Right ventricle myocardium inferior (tissue), 1 donor: ENCODE results near the gene LGI2. TPM values are rescaled to one million over a fixed set of nuclear protein-coding genes. Genes with fewer than 3 reads are reported as not detected.
"Not testable (repeated sequence)": the region's sequence is repeated elsewhere in the genome, so short reads cannot be mapped to it uniquely, and the experiment has no call there.

Source experiments
- ATAC-seq: fragments of 200-7000 bp; cut with Tn5 transposase; one replicate; pipeline ENCODE4 v1.9.1; 2020; ENCODE audit warnings: mild to moderate bottlenecking, moderate library complexity
- DNase-seq: peaks from one replicate; pipeline ENCODE4 v3.0.0; 2021; ENCODE audit errors: missing footprints
- intact Hi-C: fragments of 100-400 bp; cut with DNase I; formaldehyde crosslinking; loops from one replicate; pipeline ENCODE4 v1.11.0; 2022
- long read RNA-seq: library from polyadenylated mRNA; unstranded; transcript quantifications from one replicate; pipeline ENCODE4 v2.0.0, GENCODE V29; 2021
- total RNA-seq: library from RNA; stranded (reverse); fragmentation: NEBNext Ultra II Directional; extraction: Animal tissue kit (Norgen Biotek cat#: 25700); gene quantifications from one replicate; pipeline ENCODE4 v1.2.1, GENCODE V29; 2021
- donor health status: DM: no; HTN: yes; CAD: no; lungs with severe emphysema.

Gene LGI2, protein sequence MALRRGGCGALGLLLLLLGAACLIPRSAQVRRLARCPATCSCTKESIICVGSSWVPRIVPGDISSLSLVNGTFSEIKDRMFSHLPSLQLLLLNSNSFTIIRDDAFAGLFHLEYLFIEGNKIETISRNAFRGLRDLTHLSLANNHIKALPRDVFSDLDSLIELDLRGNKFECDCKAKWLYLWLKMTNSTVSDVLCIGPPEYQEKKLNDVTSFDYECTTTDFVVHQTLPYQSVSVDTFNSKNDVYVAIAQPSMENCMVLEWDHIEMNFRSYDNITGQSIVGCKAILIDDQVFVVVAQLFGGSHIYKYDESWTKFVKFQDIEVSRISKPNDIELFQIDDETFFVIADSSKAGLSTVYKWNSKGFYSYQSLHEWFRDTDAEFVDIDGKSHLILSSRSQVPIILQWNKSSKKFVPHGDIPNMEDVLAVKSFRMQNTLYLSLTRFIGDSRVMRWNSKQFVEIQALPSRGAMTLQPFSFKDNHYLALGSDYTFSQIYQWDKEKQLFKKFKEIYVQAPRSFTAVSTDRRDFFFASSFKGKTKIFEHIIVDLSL
- total RNA-seq: 3.6 TPM
- long read RNA-seq, full-length matches to known transcripts: 3 of 3 reads
- long read RNA-seq, partial matches to known transcripts: 0 of 3 reads
- long read RNA-seq, other reads (novel, unspliced or antisense): 0 of 3 reads

DNA sequence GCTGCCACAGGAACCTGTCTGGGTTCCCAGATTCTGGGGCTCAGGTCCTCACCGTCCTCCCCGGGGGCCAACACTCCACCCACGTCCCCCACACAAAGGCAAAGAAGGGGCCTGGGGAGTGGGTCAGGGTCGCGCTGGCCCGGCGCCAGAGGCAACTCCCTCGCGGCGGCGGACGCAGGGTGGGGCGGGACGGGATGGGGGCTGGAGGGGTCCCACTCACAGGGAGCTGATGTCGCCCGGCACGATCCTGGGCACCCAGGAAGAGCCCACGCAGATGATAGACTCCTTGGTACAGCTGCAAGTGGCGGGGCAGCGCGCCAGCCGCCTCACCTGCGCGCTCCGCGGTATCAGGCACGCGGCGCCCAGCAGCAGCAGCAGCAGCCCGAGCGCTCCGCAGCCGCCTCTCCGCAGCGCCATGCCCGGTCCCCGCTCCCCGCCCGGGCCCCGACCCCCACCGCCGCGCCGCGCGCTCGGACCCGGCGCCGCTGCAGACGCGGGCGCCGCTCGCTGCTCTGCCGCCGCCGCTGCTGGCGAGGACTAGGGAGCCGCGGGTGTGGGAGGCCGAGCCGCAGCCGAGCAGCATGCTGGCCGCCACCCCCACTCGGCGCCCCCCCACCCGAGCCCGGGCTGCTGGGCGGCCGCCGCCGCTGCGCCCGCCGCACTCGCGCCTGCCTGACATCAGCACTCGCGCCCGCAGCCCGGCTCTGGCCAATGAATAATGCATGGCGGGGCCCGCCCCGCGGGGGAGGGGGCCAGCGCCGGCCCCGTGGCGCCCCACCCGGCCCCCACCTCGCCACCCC is at the start of gene LGI2:
TSS of gene LGI2 (minus strand) at position 670 of the 800 bp plus-strand sequence. CDS start at position 417, 253 bp downstream.
- intact Hi-C loops: loop anchor here (5.0 kb wide), 2 partner anchors 72 to 112 kb away; no protein-coding TSS in a partner anchor
- DNase-seq (peak; percentile 73), ATAC-seq (peak; percentile 58)

DNA sequence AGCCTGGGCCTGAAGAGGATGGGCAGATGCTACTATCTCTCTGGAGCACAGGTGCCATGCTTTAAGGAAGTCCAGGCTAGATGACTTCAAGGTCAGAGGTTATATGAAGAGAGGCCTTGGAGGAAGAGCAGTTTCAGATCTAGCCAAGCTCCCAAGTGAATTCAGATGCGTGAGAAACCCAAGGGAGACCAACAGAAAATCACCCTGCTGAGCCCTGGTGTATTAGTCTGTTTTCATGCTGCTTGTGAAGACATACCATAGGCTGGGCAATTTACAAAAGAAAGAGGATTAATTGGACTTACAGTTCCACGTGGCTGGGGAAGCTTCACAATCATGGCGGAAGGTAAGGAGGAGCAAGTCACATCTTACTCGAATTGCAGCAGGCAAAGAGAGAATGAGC is 47.8 kb upstream of the LGI2 start:
- DNase-seq: no peak
- no peak for ATAC-seq
- intact Hi-C loops: no loop called here

DNA sequence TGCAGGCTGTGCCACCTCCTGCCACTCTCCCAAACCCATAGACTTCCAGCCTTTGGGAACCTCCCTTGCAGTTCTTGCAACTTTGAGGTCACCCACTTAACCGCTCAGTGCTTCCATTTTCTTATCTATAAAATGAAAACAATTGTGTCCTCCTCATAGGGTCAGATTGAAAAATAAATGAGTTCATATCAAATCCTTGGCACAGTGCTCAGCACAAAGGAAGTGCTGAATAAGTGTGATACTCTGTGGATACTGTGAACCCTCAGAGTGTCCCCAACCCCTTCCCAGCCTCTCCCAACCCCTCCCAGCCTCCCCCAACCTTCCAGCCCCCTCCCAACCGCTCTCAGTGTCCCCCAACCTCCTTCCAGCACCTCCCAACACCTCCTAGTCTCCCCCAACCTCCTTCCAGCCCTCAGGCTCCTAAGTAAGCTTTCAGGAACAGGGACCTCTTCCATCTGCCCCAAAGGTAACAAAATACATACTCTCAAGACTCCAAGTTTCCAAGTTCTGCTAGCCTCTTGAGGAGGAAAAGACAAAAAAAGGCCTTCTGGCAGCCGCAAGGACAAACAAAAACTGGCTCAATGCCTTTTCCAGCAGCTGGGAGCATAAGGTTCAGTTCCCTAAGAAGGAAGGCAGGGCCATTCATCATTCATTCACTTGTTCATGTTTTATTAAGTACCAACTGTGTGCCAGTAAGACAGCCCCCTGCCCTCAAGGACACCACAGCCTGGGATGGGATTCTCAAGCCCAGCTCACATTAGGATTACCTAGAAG is 46.1 kb upstream of the LGI2 start:
- intact Hi-C loops: no loop called here
- ATAC-seq (peak; percentile 23), DNase-seq (no peak)

DNA sequence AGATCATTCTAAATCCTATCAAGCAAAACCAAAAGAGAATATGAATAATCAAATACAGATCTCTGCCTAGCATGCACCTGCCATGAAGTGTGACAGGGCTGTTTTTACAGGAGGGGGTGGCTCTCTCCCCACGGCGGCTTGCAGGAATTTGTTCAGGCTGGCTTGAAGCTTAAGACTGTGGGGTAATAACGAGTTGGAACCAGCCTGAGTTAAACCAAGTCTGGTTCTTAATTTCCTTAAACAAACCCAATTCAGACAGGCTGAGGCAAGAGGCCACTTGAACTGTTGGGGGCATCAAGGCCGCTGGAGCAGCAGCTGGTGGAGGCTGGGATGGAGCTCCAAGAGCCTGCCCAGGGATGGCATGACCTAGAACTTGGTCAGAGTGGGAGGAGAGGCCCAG is 45.1 kb upstream of the LGI2 start:
- intact Hi-C loops: no loop called here
- ATAC-seq: no peak
- DNase-seq: no peak

DNA sequence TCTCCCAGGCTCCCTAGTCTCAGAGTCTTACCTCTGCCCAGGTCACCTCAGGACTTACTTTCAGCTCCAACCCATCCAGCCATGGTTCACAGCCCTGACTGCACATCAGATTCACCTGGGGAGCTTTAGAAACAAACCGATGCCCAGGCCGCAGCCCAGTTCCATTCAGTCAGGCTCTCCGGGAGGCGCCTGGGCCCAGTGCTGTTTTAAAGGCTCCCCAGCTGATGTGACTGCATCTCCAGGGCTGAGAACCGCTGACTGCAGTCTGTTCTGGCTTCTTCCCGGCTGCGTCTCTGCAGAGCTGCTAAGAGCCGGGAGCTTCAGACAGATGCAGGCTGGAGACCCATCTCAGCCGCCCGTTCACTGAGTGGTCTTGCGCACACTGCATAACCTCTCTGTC is 44.4 kb upstream of the LGI2 start:
- DNase-seq (no peak), ATAC-seq (no peak)
- intact Hi-C loops: no loop called here

DNA sequence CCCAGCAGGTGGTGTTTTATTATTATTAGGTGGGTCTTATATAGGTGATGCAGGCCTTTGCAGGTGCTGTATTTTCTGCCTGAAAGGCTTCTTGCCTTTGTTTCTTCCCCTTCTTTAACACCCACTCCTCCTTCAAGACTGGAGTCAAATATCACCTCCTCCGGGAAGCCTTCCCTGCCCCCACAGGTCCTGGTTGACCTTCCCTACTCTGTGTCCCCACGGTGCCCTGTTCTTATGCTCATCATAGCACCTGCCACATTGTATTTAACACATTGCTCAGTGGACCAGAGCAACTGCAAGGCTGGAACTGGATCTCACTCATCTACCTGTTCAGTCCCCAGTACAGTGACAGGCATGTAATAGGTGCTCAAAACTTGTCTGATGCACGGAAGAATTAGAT is 39.8 kb upstream of the LGI2 start:
- no peak for ATAC-seq
- intact Hi-C loops: no loop called here
- no peak for DNase-seq

DNA sequence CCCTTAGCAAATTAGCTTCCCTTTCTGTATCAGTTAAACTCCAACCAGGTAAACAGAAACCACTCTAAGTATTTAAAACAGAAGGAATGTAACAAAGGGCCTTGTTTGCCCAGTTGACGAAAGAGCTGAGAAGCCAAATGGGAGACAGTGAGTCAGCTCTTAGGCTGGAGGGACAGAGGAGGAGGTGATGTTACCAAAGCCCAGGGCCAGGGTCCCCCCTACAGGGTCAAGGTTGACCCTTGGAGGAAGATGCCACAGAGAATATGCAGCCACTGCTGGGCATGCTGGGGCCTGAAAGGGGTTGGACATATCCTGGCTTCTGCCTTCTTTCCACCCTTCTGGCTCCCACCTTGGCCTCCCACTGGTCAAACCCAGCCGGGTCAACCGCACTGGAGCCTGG is 38.3 kb upstream of the LGI2 start:
- ATAC-seq: no peak
- DNase-seq: no peak
- intact Hi-C loops: no loop called here

DNA sequence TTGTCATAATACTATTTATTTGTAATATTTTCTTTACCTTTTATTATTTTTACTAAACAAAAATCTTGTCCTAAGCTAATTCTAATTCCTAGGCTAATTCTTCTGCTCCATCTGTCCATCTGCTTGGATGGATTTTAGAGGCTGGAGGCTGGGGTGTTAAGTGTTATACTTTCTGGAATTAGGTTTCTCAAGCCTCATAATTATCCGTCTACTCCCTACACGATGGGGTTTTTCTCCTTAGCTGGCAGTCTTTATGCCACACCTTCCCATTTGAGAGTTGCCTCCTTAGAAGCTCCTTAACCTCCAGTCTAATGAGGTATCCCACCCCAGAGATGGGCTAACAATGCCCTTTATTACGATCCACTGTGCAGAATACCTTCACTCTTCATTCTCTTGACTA is 37.6 kb upstream of the LGI2 start:
- intact Hi-C loops: no loop called here
- DNase-seq: no peak
- ATAC-seq: no peak

DNA sequence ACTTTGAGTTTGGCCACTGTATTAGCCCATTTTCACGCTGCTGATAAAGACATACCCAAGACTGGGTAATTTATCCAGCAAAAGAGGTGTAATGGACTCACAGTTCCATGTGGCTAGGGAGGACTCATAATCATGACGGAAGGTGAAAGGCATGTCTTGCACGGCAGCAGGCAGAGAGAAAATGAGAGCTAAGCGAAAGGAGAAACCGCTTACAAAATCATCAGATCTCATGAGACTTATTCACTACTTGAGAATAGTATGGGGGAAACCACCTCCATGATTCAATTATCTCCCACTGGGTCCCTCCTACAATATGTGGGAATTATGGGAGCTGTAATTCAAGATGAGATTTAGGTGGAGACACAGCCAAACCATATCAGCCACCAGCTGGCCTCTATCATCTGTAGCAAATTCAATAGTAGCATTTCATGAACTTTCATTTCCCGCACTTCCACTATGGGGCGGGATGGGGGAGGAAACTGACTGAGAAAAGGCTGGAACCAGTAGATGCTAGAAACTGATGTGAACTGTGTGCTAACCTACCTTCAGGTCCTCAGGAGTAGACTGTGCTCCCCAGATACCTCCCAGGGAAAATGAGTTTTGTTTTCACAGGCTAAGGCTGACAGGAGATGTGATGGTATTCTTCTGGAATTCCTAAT is 35.3 kb upstream of the LGI2 start:
- ATAC-seq (peak; percentile 47), DNase-seq (no peak)
- intact Hi-C loops: no loop called here

DNA sequence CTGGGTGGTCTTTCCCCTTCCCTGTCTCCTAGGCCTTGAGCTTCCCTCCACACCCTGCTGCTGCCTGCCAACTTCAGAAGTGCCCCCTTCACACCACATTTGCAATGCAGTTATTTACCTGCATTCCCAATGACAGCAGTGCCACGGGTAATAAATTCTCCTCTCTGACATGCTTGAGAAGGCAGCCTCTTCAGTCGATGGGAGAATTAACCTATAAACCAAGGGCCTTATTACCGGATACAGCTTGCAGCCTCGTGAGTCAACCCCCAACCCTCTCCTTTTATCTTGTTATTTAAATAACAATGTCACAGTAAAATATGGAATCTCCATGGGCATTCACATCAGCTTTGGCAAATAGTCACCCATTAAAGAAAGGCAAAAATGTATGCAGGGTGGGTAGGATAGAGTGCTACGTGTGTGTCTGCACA is 34.7 kb upstream of the LGI2 start:
- intact Hi-C loops: no loop called here
- DNase-seq (no peak), ATAC-seq (no peak)

DNA sequence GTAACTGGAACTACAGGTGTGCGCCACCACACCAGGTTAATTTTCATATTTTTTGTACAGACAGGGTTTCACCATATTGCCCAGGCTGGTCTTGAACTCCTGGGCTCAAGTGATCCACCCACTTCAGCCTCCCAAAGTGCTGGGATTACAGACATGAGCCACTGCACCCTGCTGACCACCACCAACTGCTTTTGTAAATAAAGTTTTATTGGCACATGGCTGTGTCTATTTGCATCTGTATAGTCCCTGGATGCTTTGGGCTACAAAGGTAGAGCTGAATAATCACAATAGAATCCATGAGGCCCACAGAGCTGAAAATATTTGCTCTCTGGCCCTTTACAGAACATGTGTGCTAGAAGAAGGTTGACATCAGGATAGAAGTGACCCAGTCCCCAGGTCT is 33.7 kb upstream of the LGI2 start:
- ATAC-seq, DNase-seq, intact Hi-C loops: not testable (repeated sequence)

DNA sequence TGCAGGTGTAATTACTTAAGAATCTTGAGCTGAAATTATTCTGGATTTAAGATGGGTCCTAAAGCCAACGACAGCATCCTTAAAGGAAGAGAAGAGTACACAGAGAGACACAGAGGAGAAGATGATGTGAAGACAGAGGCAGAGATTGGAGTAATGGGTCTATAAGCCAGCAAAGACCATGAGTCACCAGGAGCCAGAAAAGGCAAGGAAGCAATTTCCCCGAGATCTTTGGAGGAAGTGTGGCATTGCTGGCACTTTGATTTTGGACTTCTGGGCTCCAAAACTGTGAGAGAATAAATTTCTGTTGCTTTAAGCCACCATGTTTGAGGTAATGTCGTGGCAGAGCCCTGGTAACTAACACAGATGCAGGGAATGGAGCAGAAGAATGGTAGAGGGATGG is 32.4 kb upstream of the LGI2 start:
- intact Hi-C loops: no loop called here
- ATAC-seq: no peak
- DNase-seq: no peak

DNA sequence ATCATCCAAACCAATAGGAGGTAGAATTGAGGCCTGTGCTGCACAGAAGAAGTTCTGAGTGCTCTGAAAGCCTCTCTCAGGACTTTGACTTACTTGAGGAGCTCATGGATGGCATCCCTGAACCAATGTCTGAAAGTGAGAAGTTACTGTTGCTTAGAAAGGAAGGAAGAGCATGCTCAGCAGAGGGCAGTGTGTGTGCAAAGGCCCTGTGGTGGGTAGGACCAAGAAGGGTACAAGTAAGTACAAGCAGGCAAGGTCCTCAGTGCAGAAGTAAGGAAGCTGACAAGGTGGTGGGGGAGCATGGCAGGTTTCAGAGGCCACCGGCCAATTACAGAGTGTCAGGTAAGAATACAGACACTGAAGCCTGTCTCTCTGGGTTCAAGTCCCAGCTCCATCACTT is 31.4 kb upstream of the LGI2 start:
- intact Hi-C loops: no loop called here
- no peak for ATAC-seq
- no peak for DNase-seq

DNA sequence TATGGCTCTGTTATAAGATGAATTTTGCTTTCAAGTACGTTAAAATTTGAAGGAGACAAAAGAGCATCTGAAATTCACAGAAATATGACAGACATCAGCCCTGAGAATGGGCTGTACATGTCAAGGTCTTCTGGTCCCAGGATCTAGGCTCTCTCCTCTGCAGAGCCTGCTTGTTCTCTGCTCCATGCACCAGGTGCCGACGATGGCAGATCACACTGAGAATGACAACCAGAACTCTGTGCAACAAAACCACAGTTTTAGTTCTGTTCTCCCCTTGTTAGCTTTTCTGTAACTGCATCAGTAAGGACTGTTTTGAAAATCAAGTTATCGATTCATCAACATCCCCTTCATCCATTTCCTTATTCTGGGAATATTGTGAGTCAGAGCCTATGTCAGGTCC is 30.9 kb upstream of the LGI2 start:
- no peak for ATAC-seq
- intact Hi-C loops: no loop called here
- DNase-seq: no peak

DNA sequence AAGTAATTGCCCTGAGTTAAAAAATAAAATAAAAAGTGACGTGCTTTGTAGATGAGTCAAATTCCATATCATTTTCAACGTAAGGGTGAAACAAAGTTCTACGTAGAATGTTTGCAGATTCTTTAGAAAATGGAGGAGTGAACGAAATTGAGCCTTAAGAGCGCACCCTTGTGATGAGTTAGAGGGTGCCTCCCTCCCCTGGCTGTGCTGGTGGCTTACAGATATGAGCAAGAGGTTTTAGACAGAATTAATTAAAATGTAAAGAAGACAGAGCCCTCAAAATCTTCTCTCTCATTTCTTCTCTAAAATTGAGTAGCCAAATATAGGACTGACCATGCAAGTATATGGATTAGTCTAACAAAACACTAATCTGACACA is 30.2 kb upstream of the LGI2 start:
- DNase-seq: no peak
- ATAC-seq: no peak
- intact Hi-C loops: no loop called here

DNA sequence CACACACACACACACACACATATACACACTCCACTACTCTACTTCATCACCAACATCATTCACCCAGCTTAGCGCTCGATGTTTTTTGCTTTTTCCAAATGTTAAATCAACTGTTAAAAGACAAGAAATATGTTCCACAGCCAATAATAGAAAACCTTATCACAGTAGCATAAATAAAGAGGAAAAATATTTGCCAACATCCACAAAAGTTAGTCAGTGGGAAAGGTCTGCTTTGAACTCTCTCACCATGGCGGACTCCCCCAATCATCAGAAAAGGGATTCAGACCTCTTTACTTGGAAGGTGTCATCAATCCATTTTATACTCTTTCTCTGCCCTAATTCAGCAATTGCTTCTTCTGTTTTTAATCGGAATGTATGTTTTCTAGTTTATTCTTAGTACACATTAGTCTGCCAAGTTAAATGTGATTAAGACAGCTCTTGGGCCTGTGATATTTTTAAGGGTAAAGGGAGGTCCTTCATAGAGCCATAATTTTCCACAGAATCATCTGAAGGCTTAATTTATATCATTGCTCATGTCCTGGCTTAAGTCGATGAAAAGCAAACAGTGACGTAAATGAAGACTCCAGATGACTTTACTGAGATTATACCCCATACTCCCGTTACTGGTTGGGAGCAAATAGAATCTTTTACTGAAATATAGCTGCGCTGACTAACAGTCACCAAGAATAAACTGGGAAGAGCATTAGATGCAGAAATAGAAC is 29.7 kb upstream of the LGI2 start:
- intact Hi-C loops: no loop called here
- DNase-seq: no peak
- ATAC-seq: no peak

DNA sequence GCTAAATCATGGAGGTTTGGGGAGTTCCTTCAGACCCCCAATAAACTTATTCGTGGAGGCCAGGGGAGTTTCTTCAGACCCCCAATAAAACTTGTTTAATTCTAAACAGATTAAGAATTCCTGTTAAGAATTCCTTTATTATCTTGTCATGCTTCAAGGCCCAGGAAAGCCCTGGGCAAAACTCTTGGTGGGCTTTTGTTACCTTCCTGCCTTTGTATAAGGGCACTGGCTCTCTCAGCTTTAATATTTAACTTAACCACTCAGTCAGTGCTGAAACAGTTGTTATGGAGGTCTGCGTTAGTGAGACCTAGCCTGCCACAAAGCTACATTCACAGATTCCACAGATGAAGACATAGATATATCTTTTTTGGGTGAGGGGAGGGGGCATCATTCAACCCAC is 29.0 kb upstream of the LGI2 start:
- ATAC-seq: no peak
- intact Hi-C loops: no loop called here
- DNase-seq: no peak

DNA sequence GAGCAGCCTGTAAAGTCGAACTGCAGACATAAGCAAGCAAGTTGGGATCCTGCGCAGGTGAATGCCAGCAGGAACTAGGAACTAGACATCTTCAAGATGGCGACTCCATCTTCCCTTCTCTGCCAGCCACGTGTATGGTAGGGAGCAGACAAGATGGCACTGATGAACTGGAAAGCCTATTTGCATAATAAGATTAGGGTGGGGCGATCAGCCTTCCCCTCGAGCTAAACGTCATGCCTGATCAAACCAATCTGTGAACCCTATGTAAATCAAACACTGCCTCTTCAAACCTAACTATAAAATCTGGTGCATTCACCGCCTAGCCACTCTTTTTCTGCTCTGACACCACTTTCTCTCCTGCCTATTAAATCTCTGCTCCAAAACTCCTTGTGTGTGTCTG is 28.1 kb upstream of the LGI2 start:
- DNase-seq: no peak
- ATAC-seq: no peak
- intact Hi-C loops: no loop called here
